Subcutaneous abdominal adipose tissue (tissue), 5 donors: ENCODE data around the gene GALNS.

Experiments used
- H3K27ac ChIP-seq: one replicate; pipeline ENCODE4 v1.7.0; 2013; ENCODE audit warnings: low read depth, mild to moderate bottlenecking, inconsistent platforms, low read length, moderate library complexity
- H3K27me3 ChIP-seq, 5 donors: one replicate each; pipeline ENCODE4 v1.7.0; 2013; ENCODE audit warnings: low read length in 5 of 5, inconsistent platforms in 1 of 5; ENCODE audit not compliant: control insufficient read depth in 5 of 5, insufficient read depth in 4 of 5
- H3K36me3 ChIP-seq, 5 donors: one replicate each; pipeline ENCODE4 v1.7.0; 2013; ENCODE audit warnings: low read length in 5 of 5; ENCODE audit not compliant: control insufficient read depth in 5 of 5, insufficient read depth in 5 of 5
- H3K4me1 ChIP-seq, 5 donors: one replicate each; pipeline ENCODE4 v1.7.0; 2013; ENCODE audit warnings: low read length in 5 of 5, mild to moderate bottlenecking in 3 of 5, moderate library complexity in 1 of 5; ENCODE audit not compliant: control insufficient read depth in 5 of 5, insufficient read depth in 5 of 5
- H3K4me3 ChIP-seq, 5 donors: one replicate each; pipeline ENCODE4 v1.7.0; 2013; ENCODE audit warnings: low read length in 5 of 5, low read depth in 1 of 5
- H3K9ac ChIP-seq, 5 donors: one replicate each; pipeline ENCODE4 v1.7.0; 2013; ENCODE audit warnings: low read length in 5 of 5, mild to moderate bottlenecking in 4 of 5, moderate library complexity in 3 of 5
- H3K9me3 ChIP-seq, 5 donors: one replicate each; pipeline ENCODE4 v1.7.0; 2013; ENCODE audit warnings: low read length in 5 of 5; ENCODE audit not compliant: control insufficient read depth in 5 of 5
- donor health status: healthy.
- donor health status: healthy.
- donor health status: healthy.
- donor health status: healthy.
- donor health status: healthy.

GALNS gene

GRCh38 chr16:88799569-88800276, 57.0 kb downstream of the GALNS start:
- Histone ChIP-seq H3K4me3 (no peak overlapping the region), H3K4me1 (peaks cover 0 to 22% (median 15%) of the 10 kb centered on the region in 5 donors), H3K9ac (no peak overlapping the region), H3K27me3 (peaks cover 0 to 7% (median 3%) of the 10 kb centered on the region in 5 donors), H3K27ac (no peak overlapping the region), H3K9me3 (no peaks in the 10 kb centered on the region), H3K36me3 (no peaks in the 10 kb centered on the region)

- no peaks in the 10 kb centered on the region for H3K36me3 ChIP-seq
- peaks cover 0 to 15% (median 8%) of the 10 kb centered on the region in 5 donors for H3K4me1 ChIP-seq
- H3K9ac ChIP-seq, result no peak overlapping the region
- peaks cover 0 to 3% (median under 1%) of the 10 kb centered on the region in 5 donors for H3K27me3 ChIP-seq
- H3K27ac ChIP-seq, result no peak overlapping the region
- H3K9me3 ChIP-seq, result no peaks in the 10 kb centered on the region
- H3K4me3 ChIP-seq, result no peak overlapping the region
Observed at GRCh38 chr16:88798772-88799455, 57.8 kb downstream of the GALNS start.

GRCh38 chr16:88798073-88798472, 58.7 kb downstream of the GALNS start:
- no peak overlapping the region for H3K9ac ChIP-seq
- H3K27me3 ChIP-seq, result peaks cover 4 to 11% (median 8%) of the 10 kb centered on the region in 5 donors
- no peak overlapping the region for H3K4me3 ChIP-seq
- H3K4me1 ChIP-seq, result peaks cover 0 to 14% (median 8%) of the 10 kb centered on the region in 5 donors
- no peaks in the 10 kb centered on the region for H3K9me3 ChIP-seq
- no peaks in the 10 kb centered on the region for H3K36me3 ChIP-seq
- no peak overlapping the region for H3K27ac ChIP-seq

- Histone ChIP-seq H3K27me3 (peaks cover 14 to 28% (median 24%) of the 10 kb centered on the region in 5 donors), H3K9me3 (no peaks in the 10 kb centered on the region), H3K9ac (no peak overlapping the region), H3K4me3 (no peak overlapping the region), H3K27ac (no peak overlapping the region), H3K4me1 (peaks cover 0 to 13% (median 0%) of the 10 kb centered on the region in 5 donors), H3K36me3 (no peaks in the 10 kb centered on the region)
Observed at GRCh38 chr16:88796278-88796677, 60.5 kb downstream of the GALNS start.

- Histone ChIP-seq H3K9ac (no peak overlapping the region), H3K9me3 (no peaks in the 10 kb centered on the region), H3K4me1 (peaks cover 0 to 29% (median 10%) of the 10 kb centered on the region in 5 donors), H3K4me3 (no peak overlapping the region), H3K36me3 (no peaks in the 10 kb centered on the region), H3K27ac (no peak overlapping the region), H3K27me3 (peaks cover 14 to 28% (median 24%) of the 10 kb centered on the region in 5 donors)
Observed at GRCh38 chr16:88793251-88793954, 63.3 kb downstream of the GALNS start.

- Histone ChIP-seq H3K36me3 (no peaks in the 10 kb centered on the region), H3K4me1 (peaks cover 0 to 29% (median 10%) of the 10 kb centered on the region in 5 donors), H3K4me3 (no peak overlapping the region), H3K27me3 (peaks cover 14 to 28% (median 24%) of the 10 kb centered on the region in 5 donors), H3K27ac (no peak overlapping the region), H3K9me3 (no peaks in the 10 kb centered on the region), H3K9ac (no peak overlapping the region)
Observed at GRCh38 chr16:88792668-88793250, 64.0 kb downstream of the GALNS start.

- Histone ChIP-seq H3K36me3 (no peaks in the 10 kb centered on the region), H3K4me1 (peaks cover 0 to 29% (median 13%) of the 10 kb centered on the region in 5 donors), H3K9ac (no peak overlapping the region), H3K9me3 (no peaks in the 10 kb centered on the region), H3K27me3 (peaks cover 14 to 28% (median 24%) of the 10 kb centered on the region in 5 donors), H3K4me3 (no peak overlapping the region), H3K27ac (no peak overlapping the region)
Observed at GRCh38 chr16:88792078-88792550, 64.6 kb downstream of the GALNS start.

- no peak overlapping the region for H3K27ac ChIP-seq
Observed at GRCh38 chr16:88790312-88791211, 66.2 kb downstream of the GALNS start.

GRCh38 chr16:88789594-88789993, 67.2 kb downstream of the GALNS start:
- H3K9ac ChIP-seq, result no peak overlapping the region
- H3K9me3 ChIP-seq, result no peaks in the 10 kb centered on the region
- peaks cover 14 to 25% (median 24%) of the 10 kb centered on the region in 5 donors for H3K27me3 ChIP-seq
- H3K4me1 ChIP-seq, result peaks cover 0 to 31% (median 16%) of the 10 kb centered on the region in 5 donors
- H3K36me3 ChIP-seq, result no peaks in the 10 kb centered on the region
- H3K27ac ChIP-seq, result no peak overlapping the region
- no peak overlapping the region for H3K4me3 ChIP-seq

More at GRCh38 chr16:88790312-88791211, 66.2 kb downstream of the GALNS start:
- H3K27me3 ChIP-seq, result peaks cover 14 to 28% (median 24%) of the 10 kb centered on the region in 5 donors
- H3K4me3 ChIP-seq, result peak overlapping the region in 1 of 5 donors; percentile 40
- H3K36me3 ChIP-seq, result no peaks in the 10 kb centered on the region
- H3K9me3 ChIP-seq, result no peaks in the 10 kb centered on the region
- H3K9ac ChIP-seq, result no peak overlapping the region
- peaks cover 0 to 32% (median 16%) of the 10 kb centered on the region in 5 donors for H3K4me1 ChIP-seq
